DOHH2 (cell line): ENCODE data around the gene CCR3.

Experiments used
- H3F3A ChIP-seq: fragments of 200-600 bp; sonication (generic), shearing (Covaris generic); 2 replicates; pipeline ENCODE4 v1.6.0; 2016; ENCODE audit warnings: antibody characterized with exemption, mild to moderate bottlenecking; ENCODE audit not compliant: control insufficient read depth, insufficient read depth
- H3K27ac ChIP-seq: fragments of 200-600 bp; sonication (generic); 2 replicates; pipeline ENCODE4 v1.5.1; 2014; ENCODE audit warnings: low read depth, mild to moderate bottlenecking, low read length, moderate library complexity
- H3K27me3 ChIP-seq: fragments of 200-600 bp; sonication (generic); 2 replicates; pipeline ENCODE4 v1.6.1; 2014; ENCODE audit warnings: mild to moderate bottlenecking, low read length, mixed read lengths; ENCODE audit not compliant: control insufficient read depth
- H3K36me3 ChIP-seq: fragments of 200-600 bp; sonication (generic); 2 replicates; pipeline ENCODE4 v1.6.1; 2014; ENCODE audit warnings: mild to moderate bottlenecking, low read length, moderate library complexity, mixed read lengths; ENCODE audit not compliant: control insufficient read depth
- H3K4me1 ChIP-seq: fragments of 200-600 bp; sonication (generic); 2 replicates; pipeline ENCODE4 v1.6.1; 2014; ENCODE audit warnings: mild to moderate bottlenecking, low read length, mixed read lengths; ENCODE audit not compliant: control insufficient read depth
- H3K4me2 ChIP-seq: fragments of 200-600 bp; sonication (generic); 2 replicates; pipeline ENCODE4 v1.6.0; 2014; ENCODE audit warnings: mild to moderate bottlenecking, low read length, moderate library complexity
- H3K4me3 ChIP-seq: fragments of 200-600 bp; sonication (generic); 2 replicates; pipeline ENCODE4 v1.5.1; 2014; ENCODE audit warnings: mild to moderate bottlenecking, low read length, mixed read lengths
- H3K79me2 ChIP-seq: fragments of 200-600 bp; sonication (generic); 2 replicates; pipeline ENCODE4 v1.6.1; 2014; ENCODE audit warnings: mild to moderate bottlenecking, low read length, mixed read lengths; ENCODE audit not compliant: control insufficient read depth
- H3K9me2 ChIP-seq: fragments of 200-600 bp; sonication (generic); replicated peaks from 2 replicates; pipeline ENCODE4 v1.6.1; 2014; ENCODE audit warnings: mild to moderate bottlenecking, low read length, mixed read lengths; ENCODE audit not compliant: control insufficient read depth
- H3K9me3 ChIP-seq: fragments of 200-600 bp; sonication (generic); 2 replicates; pipeline ENCODE4 v1.6.1; 2014; ENCODE audit warnings: antibody characterized with exemption, low read length, mixed read lengths; ENCODE audit not compliant: control insufficient read depth, insufficient read depth
- H4K20me1 ChIP-seq: fragments of 200-600 bp; sonication (generic); 2 replicates; pipeline ENCODE4 v1.6.0; 2014; ENCODE audit warnings: low read depth, mild to moderate bottlenecking, antibody characterized with exemption, low read length, moderate library complexity; ENCODE audit not compliant: control insufficient read depth, insufficient read depth
- EZH2phosphoT487 ChIP-seq: fragments of 200-600 bp; sonication (generic); IDR thresholded peaks from 2 replicates; pipeline ENCODE4 v1.6.1; 2017; ENCODE audit warnings: borderline replicate concordance, mild to moderate bottlenecking, antibody characterized with exemption, low read length, moderate library complexity, mixed read lengths
- TF ChIP-seq, protein P1 (sequence below): fragments of 200-600 bp; sonication (generic); IDR thresholded peaks from one replicate; pipeline ENCODE4 v1.5.1; 2014; ENCODE audit warnings: antibody characterized with exemption, mild to moderate bottlenecking, low read depth, low read length; ENCODE audit not compliant: poor library complexity, severe bottlenecking

CCR3 gene

GRCh38 chr3:46252980-46253379 lies 10.7 kb downstream of the CCR3 start:
- TF ChIP-seq, protein P1, sequence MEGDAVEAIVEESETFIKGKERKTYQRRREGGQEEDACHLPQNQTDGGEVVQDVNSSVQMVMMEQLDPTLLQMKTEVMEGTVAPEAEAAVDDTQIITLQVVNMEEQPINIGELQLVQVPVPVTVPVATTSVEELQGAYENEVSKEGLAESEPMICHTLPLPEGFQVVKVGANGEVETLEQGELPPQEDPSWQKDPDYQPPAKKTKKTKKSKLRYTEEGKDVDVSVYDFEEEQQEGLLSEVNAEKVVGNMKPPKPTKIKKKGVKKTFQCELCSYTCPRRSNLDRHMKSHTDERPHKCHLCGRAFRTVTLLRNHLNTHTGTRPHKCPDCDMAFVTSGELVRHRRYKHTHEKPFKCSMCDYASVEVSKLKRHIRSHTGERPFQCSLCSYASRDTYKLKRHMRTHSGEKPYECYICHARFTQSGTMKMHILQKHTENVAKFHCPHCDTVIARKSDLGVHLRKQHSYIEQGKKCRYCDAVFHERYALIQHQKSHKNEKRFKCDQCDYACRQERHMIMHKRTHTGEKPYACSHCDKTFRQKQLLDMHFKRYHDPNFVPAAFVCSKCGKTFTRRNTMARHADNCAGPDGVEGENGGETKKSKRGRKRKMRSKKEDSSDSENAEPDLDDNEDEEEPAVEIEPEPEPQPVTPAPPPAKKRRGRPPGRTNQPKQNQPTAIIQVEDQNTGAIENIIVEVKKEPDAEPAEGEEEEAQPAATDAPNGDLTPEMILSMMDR, result no peak
- no peak for TF ChIP-seq EZH2phosphoT487
- no peaks in the 10 kb centered on the region for H4K20me1 ChIP-seq
- H3K4me3 ChIP-seq, result no peak overlapping the region
- no peaks in the 10 kb centered on the region for H3K9me2 ChIP-seq
- H3K36me3 ChIP-seq, result no peaks in the 10 kb centered on the region
- H3K4me1 ChIP-seq, result no peaks in the 10 kb centered on the region
- no peak overlapping the region for H3K4me2 ChIP-seq
- no peaks in the 10 kb centered on the region for H3F3A ChIP-seq
- H3K9me3 ChIP-seq, result no peaks in the 10 kb centered on the region
- no peak overlapping the region for H3K27ac ChIP-seq
- no peaks in the 10 kb centered on the region for H3K79me2 ChIP-seq
- peaks cover 8% of the 10 kb centered on the region; the same call in 1 of the 2 replicates for H3K27me3 ChIP-seq

- no peak overlapping the region for H3K4me3 ChIP-seq
- no peaks in the 10 kb centered on the region for H3F3A ChIP-seq
- H3K4me1 ChIP-seq, result no peaks in the 10 kb centered on the region
- no peak for TF ChIP-seq EZH2phosphoT487
- TF ChIP-seq, protein P1, result no peak
- no peaks in the 10 kb centered on the region for H3K79me2 ChIP-seq
- no peaks in the 10 kb centered on the region for H3K9me2 ChIP-seq
- H3K9me3 ChIP-seq, result no peaks in the 10 kb centered on the region
- no peaks in the 10 kb centered on the region for H3K36me3 ChIP-seq
- no peaks in the 10 kb centered on the region for H4K20me1 ChIP-seq
- H3K27me3 ChIP-seq, result peaks cover 13% of the 10 kb centered on the region; the same call in 1 of the 2 replicates
- H3K4me2 ChIP-seq, result no peak overlapping the region
- no peak overlapping the region for H3K27ac ChIP-seq
Observed at GRCh38 chr3:46258525-46258924, 16.3 kb downstream of the CCR3 start.

- no peaks in the 10 kb centered on the region for H3K9me2 ChIP-seq
- no peaks in the 10 kb centered on the region for H3K36me3 ChIP-seq
- H3K9me3 ChIP-seq, result no peaks in the 10 kb centered on the region
- no peak overlapping the region for H3K27ac ChIP-seq
- no peaks in the 10 kb centered on the region for H3K4me1 ChIP-seq
- no peaks in the 10 kb centered on the region for H4K20me1 ChIP-seq
- peaks cover 10% of the 10 kb centered on the region; the same call in 1 of the 2 replicates for H3K27me3 ChIP-seq
- TF ChIP-seq, protein P1, result no peak
- no peaks in the 10 kb centered on the region for H3F3A ChIP-seq
- no peak overlapping the region for H3K4me3 ChIP-seq
- no peak overlapping the region for H3K4me2 ChIP-seq
- no peaks in the 10 kb centered on the region for H3K79me2 ChIP-seq
Observed at GRCh38 chr3:46261926-46262594, 19.8 kb downstream of the CCR3 start.
